IMR-90 (cell line): ENCODE data around the gene PATJ. TPM values are rescaled to one million over a fixed set of nuclear protein-coding genes. Genes with fewer than 3 reads are reported as not detected.

Experiments
- ATAC-seq: fragments of 200-7000 bp; cut with Tn5 transposase; 2 replicates; pipeline ENCODE4 v1.9.1; 2020; ENCODE audit warnings: low read depth, mild to moderate bottlenecking, moderate library complexity
- BruUV-seq: library from RNA; stranded (reverse); fragments of 400-500 nt; replicated peaks from 2 replicates; lab custom pipeline; 2021; lab: Mats Ljungman, UMichigan
- CTCF ChIA-PET: fragments of 300-600 bp; formaldehyde crosslinking; extraction: SDS; loops from one replicate; lab custom pipeline; 2021; ENCODE audit warnings: antibody characterized with exemption; lab: Yijun Ruan, JAX
- POLR2A ChIA-PET: fragments of 300-600 bp; sonication (Branson Sonifier 250); formaldehyde crosslinking; loops from one replicate; lab custom pipeline; 2022; ENCODE audit warnings: antibody characterized with exemption; ENCODE audit not compliant: unreplicated experiment; lab: Charles Lee
- DNase-seq: peaks from one replicate; pipeline ENCODE4 v3.0.0; 2013
- H2AFZ ChIP-seq: replicated peaks from 2 replicates; pipeline ENCODE3; 2013; ENCODE audit warnings: low read length, mild to moderate bottlenecking; ENCODE audit not compliant: poor library complexity
- H2AK5ac ChIP-seq: 2 replicates; pipeline ENCODE4 v1.6.1; 2013; ENCODE audit warnings: low read depth, low read length, inconsistent platforms
- H2AK9ac ChIP-seq: replicated peaks from 2 replicates; pipeline ENCODE3; 2013; ENCODE audit warnings: mild to moderate bottlenecking, low read depth, low read length, moderate library complexity; ENCODE audit not compliant: poor library complexity
- H2BK120ac ChIP-seq: 2 replicates; pipeline ENCODE4 v1.6.1; 2013; ENCODE audit warnings: low read depth, low read length, inconsistent platforms
- H2BK15ac ChIP-seq: 3 replicates; pipeline ENCODE4 v1.6.1; 2013; ENCODE audit warnings: low read depth, low read length, inconsistent platforms
- H2BK20ac ChIP-seq: 2 replicates; pipeline ENCODE4 v1.6.1; 2013; ENCODE audit warnings: low read depth, mild to moderate bottlenecking, inconsistent platforms, low read length, moderate library complexity
- H2BK5ac ChIP-seq: 2 replicates; pipeline ENCODE4 v1.6.1; 2013; ENCODE audit warnings: mild to moderate bottlenecking, low read depth, low read length, inconsistent platforms; ENCODE audit not compliant: poor library complexity, severe bottlenecking
- H3K14ac ChIP-seq: replicated peaks from 2 replicates; pipeline ENCODE4 v1.6.1; 2013; ENCODE audit warnings: low read depth, low read length, inconsistent platforms
- H3K18ac ChIP-seq: 2 replicates; pipeline ENCODE4 v1.6.1; 2013; ENCODE audit warnings: low read depth, low read length, control low read depth
- H3K23ac ChIP-seq: 2 replicates; pipeline ENCODE4 v1.6.1; 2013; ENCODE audit warnings: low read depth, low read length, inconsistent platforms
- H3K27ac ChIP-seq: 2 replicates; pipeline ENCODE4 v1.5.1; 2013; ENCODE audit warnings: mild to moderate bottlenecking, control low read depth, low read length; ENCODE audit not compliant: insufficient read depth
- H3K27me3 ChIP-seq: 2 replicates; pipeline ENCODE4 v1.6.1; 2013; ENCODE audit warnings: low read length; ENCODE audit not compliant: control insufficient read depth, insufficient read depth
- H3K36me3 ChIP-seq: 2 replicates; pipeline ENCODE4 v1.6.1; 2013; ENCODE audit warnings: low read length, mixed read lengths; ENCODE audit not compliant: control insufficient read depth, insufficient read depth
- H3K4ac ChIP-seq: 2 replicates; pipeline ENCODE4 v1.6.1; 2013; ENCODE audit warnings: low read depth, low read length, inconsistent platforms
- H3K4me1 ChIP-seq: 2 replicates; pipeline ENCODE4 v1.6.1; 2013; ENCODE audit warnings: low read length, mixed read lengths; ENCODE audit not compliant: control insufficient read depth, insufficient read depth
- H3K4me2 ChIP-seq: 2 replicates; pipeline ENCODE4 v1.6.1; 2013; ENCODE audit warnings: low read depth, mild to moderate bottlenecking, control low read depth, low read length, moderate library complexity
- H3K4me3 ChIP-seq: 2 replicates; pipeline ENCODE4 v1.5.1; 2013; ENCODE audit warnings: low read depth, mild to moderate bottlenecking, control low read depth, low read length, moderate library complexity; ENCODE audit not compliant: insufficient read depth
- H3K56ac ChIP-seq: 2 replicates; pipeline ENCODE4 v1.6.1; 2013; ENCODE audit warnings: low read length, inconsistent platforms; ENCODE audit not compliant: insufficient read depth; ENCODE audit errors: extremely low read depth
- H3K79me1 ChIP-seq, 2 experiments: 2 replicates each; pipeline ENCODE4 v1.6.1; 2013; ENCODE audit warnings: low read length in 2 of 2, inconsistent platforms in 1 of 2, low read depth in 1 of 2
- H3K9ac ChIP-seq: 2 replicates; pipeline ENCODE4 v1.6.1; 2013; ENCODE audit warnings: low read depth, low read length, control low read depth
- H3K9me1 ChIP-seq: 2 replicates; pipeline ENCODE4 v1.6.1; 2013; ENCODE audit warnings: low read length, inconsistent platforms; ENCODE audit not compliant: insufficient read depth
- H3K9me3 ChIP-seq: 2 replicates; pipeline ENCODE4 v1.6.1; 2013; ENCODE audit warnings: low read length; ENCODE audit not compliant: control insufficient read depth, insufficient read depth
- H4K20me1 ChIP-seq: 2 replicates; pipeline ENCODE4 v1.6.1; 2013; ENCODE audit warnings: low read length, inconsistent platforms; ENCODE audit not compliant: insufficient read depth
- H4K5ac ChIP-seq: 2 replicates; pipeline ENCODE4 v1.6.1; 2013; ENCODE audit warnings: mild to moderate bottlenecking, low read depth, low read length, control low read depth
- H4K8ac ChIP-seq, 2 experiments: 2 replicates each; pipeline ENCODE4 v1.6.1; 2013; ENCODE audit warnings: low read depth in 2 of 2, low read length in 2 of 2, control low read depth in 1 of 2, inconsistent platforms in 1 of 2
- H4K91ac ChIP-seq: 2 replicates; pipeline ENCODE4 v1.6.1; 2013; ENCODE audit warnings: low read depth, low read length, inconsistent platforms; ENCODE audit not compliant: insufficient read depth
- FOS ChIP-seq: fragments of 150-350 bp; IDR thresholded peaks from 2 replicates; pipeline ENCODE4 v1.6.1; 2016; ENCODE audit warnings: low read depth, low read length
- USF2 ChIP-seq: fragments of 150-350 bp; IDR thresholded peaks from 2 replicates; pipeline ENCODE4 v1.6.1; 2017; ENCODE audit warnings: mild to moderate bottlenecking, antibody characterized with exemption, low read length, low read depth
- WGBS, 2 experiments: methylation state at CpG; one replicate each; pipeline versions ENCODE4 v1.1.5 to v1.1.7; 2013; ENCODE audit warnings: missing lambda C conversion rate in 2 of 2; ENCODE audit not compliant: insufficient read length in 1 of 2; ENCODE audit errors: extremely low coverage in 2 of 2; 5-methylcytosine and 5-hydroxymethylcytosine counted together
- dilution Hi-C: fragments of 300-500 bp; cut with HindIII; formaldehyde crosslinking; loops from one replicate; pipeline ENCODE4 v1.14.3; 2018; ENCODE audit warnings: low sequenced_read_pairs; ENCODE audit not compliant: unreplicated experiment
- in situ Hi-C: fragments of 300-500 bp; cut with MboI; formaldehyde crosslinking; loops from 3 replicates; pipeline ENCODE4 v1.14.3; 2019; ENCODE audit warnings: low sequenced_read_pairs, inconsistent platforms, mixed read lengths
- intact Hi-C: fragments of 100-400 bp; cut with micrococcal nuclease; formaldehyde crosslinking; loops from 2 replicates; pipeline ENCODE4 v1.10.0; 2022
- polyA plus RNA-seq, 3 experiments: library from polyadenylated mRNA; depleted of rRNA; stranded (reverse); fragments of >200 nt; gene quantifications; 2 replicates each; pipeline ENCODE4 v1.2.3, GENCODE V29; 2012; ENCODE audit warnings: low replicate concordance in 1 of 3
- total RNA-seq: library from RNA; depleted of rRNA; stranded (reverse); fragments of >200 nt; gene quantifications from 2 replicates; pipeline ENCODE4 v1.2.3, GENCODE V29; 2012

PATJ gene
- total and polyA plus RNA-seq, 2 of the 4 experiments (the other 2 are of a cell fraction), result 2.0 to 3.4 TPM

GRCh38 chr1:62107923-62108322, 365.6 kb downstream of the PATJ start:
- ChIA-PET POLR2A (no interaction called here), CTCF (interaction anchor here (1.0 kb wide), 1 partner anchor 23 kb away, joined by 4 read pairs; no protein-coding TSS in a partner anchor)
- in situ Hi-C loops, result no loop called here
- no peak overlapping the region for H2BK120ac ChIP-seq
- H3K4me2 ChIP-seq, result no peak overlapping the region
- no peak for DNase-seq
- H3K9me3 ChIP-seq, result no peaks in the 10 kb centered on the region
- no peak overlapping the region for H3K14ac ChIP-seq
- H3K36me3 ChIP-seq, result no peaks in the 10 kb centered on the region
- H4K91ac ChIP-seq, result no peak overlapping the region
- no CpG with 5 or more reads among the region's 1 CpG for WGBS, 2 experiments
- H3K27me3 ChIP-seq, result no peaks in the 10 kb centered on the region
- H3K79me1 ChIP-seq, result no peaks in the 10 kb centered on the region
- H3K18ac ChIP-seq, result no peak overlapping the region
- H3K23ac ChIP-seq, result no peak overlapping the region
- H2BK20ac ChIP-seq, result no peak overlapping the region
- H3K27ac ChIP-seq, result no peak overlapping the region
- H3K4me3 ChIP-seq, result no peak overlapping the region
- no peaks in the 10 kb centered on the region for H3K4me1 ChIP-seq
- H3K4ac ChIP-seq, result no peak overlapping the region
- H2AK9ac ChIP-seq, result no peak overlapping the region
- no peak overlapping the region for H3K56ac ChIP-seq
- no peak overlapping the region for H2BK5ac ChIP-seq
- no peak overlapping the region for H4K8ac ChIP-seq
- H2AFZ ChIP-seq, result no peak overlapping the region
- no TSS peak for BruUV-seq
- H3K9ac ChIP-seq, result no peak overlapping the region
- H4K5ac ChIP-seq, result no peak overlapping the region
- H2BK15ac ChIP-seq, result no peak overlapping the region
- no peak for TF ChIP-seq USF2
- TF ChIP-seq FOS, result no peak
- H3K9me1 ChIP-seq, result no peaks in the 10 kb centered on the region
- H4K20me1 ChIP-seq, result no peaks in the 10 kb centered on the region
- intact Hi-C loops, result no loop called here
- ATAC-seq, result no peak
- dilution Hi-C loops, result no loop called here
- H2AK5ac ChIP-seq, result no peak overlapping the region
